GM12801 (cell line): ENCODE data around the gene DOCK8.

Experiments
- TF ChIP-seq, protein P1 (sequence below): IDR thresholded peaks from one replicate; pipeline ENCODE4 v1.5.1; 2011; ENCODE audit warnings: control low read depth; ENCODE audit not compliant: insufficient read length; ENCODE audit errors: extremely low read depth

The DOCK8 gene

DNA sequence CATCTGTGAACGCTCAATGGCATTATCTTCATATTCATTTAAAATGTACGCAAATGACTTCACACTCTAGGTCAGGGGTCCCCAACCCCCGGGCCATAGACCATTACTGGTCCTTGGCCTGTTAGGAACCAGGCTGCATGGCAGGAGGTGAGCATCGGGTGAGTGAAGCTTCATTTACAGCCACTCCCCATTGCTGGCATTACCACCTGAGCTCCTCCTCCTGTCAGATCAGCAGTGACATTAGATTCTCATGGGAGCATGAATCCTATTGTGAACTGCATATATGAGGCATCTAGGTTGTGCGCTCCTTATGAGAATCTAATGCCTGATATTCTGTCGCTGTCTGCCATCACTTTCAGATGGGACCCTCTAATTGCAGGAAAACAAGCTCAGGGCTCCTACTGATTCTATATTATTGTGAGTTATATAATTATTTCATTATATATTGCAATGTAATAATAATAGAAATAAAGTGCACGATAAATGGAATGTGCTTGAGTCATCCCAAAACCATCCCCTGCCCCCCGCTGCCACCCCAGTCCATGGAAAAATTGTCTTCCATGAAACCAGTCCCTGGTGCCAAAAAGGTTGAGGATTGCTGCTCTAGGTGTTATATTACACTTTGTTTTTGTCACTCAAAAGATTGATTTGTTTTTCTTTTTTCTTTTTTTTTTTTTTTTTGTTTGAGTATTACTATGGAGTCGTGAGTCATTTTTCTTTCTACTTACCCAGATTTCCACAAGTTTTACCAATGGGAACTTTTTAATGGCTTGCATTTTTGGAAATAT is 127.2 kb downstream of the DOCK8 start:
- TF ChIP-seq, protein P1, sequence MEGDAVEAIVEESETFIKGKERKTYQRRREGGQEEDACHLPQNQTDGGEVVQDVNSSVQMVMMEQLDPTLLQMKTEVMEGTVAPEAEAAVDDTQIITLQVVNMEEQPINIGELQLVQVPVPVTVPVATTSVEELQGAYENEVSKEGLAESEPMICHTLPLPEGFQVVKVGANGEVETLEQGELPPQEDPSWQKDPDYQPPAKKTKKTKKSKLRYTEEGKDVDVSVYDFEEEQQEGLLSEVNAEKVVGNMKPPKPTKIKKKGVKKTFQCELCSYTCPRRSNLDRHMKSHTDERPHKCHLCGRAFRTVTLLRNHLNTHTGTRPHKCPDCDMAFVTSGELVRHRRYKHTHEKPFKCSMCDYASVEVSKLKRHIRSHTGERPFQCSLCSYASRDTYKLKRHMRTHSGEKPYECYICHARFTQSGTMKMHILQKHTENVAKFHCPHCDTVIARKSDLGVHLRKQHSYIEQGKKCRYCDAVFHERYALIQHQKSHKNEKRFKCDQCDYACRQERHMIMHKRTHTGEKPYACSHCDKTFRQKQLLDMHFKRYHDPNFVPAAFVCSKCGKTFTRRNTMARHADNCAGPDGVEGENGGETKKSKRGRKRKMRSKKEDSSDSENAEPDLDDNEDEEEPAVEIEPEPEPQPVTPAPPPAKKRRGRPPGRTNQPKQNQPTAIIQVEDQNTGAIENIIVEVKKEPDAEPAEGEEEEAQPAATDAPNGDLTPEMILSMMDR: no peak

DNA sequence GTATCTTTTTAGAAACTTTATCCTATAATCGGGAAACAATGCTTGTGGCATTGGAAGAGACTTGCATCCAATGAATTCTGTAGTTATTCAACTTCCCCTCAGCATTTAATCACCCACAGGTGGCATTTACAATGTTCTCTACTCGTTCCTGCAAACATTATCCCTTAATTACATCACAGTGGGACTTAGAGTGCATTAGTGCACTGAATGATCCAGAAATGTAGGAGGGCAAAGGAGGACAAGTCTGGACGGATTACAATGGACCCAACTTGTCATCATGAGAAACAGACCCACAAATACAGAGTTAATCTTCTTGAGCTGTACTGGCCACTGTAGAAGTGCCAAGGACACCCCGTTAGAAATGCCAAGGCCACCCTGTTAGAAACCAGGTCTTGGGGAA is 129.1 kb downstream of the DOCK8 start:
- TF ChIP-seq, protein P1: no peak

DNA sequence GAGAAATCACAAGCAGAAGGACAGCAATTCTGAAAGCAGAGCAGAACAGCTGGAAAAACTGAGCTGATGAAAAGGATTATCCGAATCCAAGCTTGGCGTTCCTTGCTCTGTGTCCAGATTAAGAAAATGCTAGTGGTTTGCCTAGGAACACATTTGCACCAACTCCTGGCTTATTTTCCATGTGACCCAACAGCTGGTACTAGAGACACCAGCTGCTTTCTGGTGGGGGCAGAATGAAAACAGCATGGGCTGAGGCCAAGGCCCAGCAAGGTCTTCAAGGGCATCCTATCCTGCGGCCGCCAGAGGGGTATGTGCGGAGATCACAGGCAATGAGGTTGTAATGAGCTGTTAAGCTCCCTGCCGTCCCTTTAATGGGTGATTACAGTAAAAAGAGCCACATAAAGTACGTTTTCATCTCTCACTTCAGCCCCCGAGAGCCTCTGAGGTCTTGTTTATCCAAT is 131.5 kb downstream of the DOCK8 start:
- TF ChIP-seq, protein P1: no peak

DNA sequence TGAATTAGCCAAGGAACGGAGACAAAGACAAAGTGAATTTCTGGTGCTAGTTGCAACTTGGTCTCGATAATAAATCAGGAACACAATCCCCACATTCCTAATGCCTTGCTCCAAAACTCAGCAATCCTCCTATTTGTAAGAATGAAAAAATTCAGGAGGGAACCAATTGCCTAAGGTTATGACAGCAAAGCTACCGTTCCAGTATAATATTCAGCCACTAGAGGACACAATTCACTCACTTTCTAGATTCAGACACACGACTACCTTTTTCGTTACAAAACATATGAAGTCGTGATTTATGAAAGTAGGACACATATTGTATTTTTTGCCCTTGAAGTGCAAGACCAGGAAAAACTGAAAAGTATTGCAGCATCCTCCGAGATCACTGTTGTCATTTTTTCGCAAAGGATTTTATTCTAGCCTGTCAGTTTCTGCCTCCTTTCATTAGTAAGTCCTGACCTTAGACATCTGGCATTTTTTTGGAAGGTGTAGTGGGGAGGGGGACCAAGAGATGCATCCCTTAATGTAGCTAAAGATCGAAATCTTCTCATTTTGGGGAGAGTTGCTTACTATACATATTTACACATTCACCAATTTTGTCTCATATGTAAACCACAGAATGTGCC is 133.1 kb downstream of the DOCK8 start:
- TF ChIP-seq, protein P1: no peak

DNA sequence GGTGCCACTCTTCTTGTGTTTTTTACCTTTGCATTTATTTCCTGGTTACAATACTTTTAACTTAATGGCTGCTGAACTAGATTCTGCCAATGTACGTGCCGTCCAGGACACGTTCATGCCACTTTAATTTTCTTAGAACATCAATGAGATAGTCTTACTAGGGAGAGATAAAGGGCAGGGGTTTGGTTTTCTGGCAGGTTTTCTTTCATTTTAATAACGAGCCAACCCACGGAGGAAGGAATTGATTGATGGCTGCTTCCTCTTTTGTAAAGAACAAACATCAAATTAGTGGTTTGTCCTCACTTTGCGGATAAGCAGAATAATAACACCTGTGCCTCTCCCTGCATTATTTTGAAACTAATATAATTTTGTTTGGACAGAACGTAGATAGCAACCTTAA is 135.7 kb downstream of the DOCK8 start:
- TF ChIP-seq, protein P1: no peak

DNA sequence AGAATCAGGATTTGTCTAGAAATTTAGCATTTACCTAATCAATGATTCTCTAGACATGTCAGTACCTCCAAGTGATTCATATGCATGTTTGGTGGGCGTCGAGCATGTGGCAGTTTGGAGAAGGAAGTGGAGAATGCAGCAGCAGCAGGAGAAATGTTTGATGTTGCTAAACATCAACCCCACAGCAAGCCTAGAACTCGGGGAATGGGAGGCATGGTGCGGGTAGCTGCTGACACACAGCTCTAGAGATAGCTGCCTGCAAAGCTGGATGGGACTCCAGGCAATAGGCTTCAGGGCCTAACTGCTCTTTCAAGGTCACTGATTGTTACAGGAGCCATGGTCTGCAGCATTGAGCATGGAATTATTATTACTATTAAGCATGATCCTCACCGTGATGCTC is 137.3 kb downstream of the DOCK8 start:
- TF ChIP-seq, protein P1: no peak

DNA sequence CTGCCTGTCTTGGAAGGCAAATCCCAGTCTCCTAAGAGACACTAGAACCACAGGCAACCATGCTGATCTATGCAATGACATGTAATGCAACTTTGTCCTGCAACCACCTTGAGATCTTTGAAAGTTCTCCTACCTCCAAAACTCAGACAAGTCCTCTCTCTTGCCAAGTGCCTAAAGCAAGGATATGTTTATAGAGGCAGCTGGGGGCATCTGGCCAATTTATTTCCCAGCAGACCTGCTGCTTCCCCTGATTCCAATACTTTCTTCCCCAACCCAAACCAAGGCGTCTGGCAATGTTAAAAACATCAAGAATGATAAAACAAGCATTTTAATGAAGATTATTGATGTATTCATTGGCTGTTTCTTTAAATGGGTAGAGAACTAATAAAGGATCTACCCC is 138.4 kb downstream of the DOCK8 start:
- TF ChIP-seq, protein P1: no peak
